ENCODE results near the gene ADPRHL1.

ADPRHL1 gene

GRCh38 chr13:113448885-113449692 is 4.2 kb downstream of the ADPRHL1 start:
- H3K4me3 ChIP-seq (ENCODE audit: low read depth, low read length): peak overlapping the region; percentile 62
- TF ChIP-seq CTCF (IDR thresholded peaks at IDR 0.05; ENCODE audit: control insufficient read depth, extremely low read depth, insufficient read depth): no peak
- peak; percentile 93 for DNase-seq (ENCODE audit: low read depth)

- TF ChIP-seq CTCF (IDR thresholded peaks at IDR 0.05; ENCODE audit: control insufficient read depth, extremely low read depth, insufficient read depth): no peak
- H3K4me3 ChIP-seq (ENCODE audit: low read depth, low read length): peak overlapping the region; percentile 62
- DNase-seq (ENCODE audit: low read depth): peak; percentile 37
Measured at GRCh38 chr13:113448545-113448884, 4.8 kb downstream of the ADPRHL1 start.

- no peak for DNase-seq (ENCODE audit: low read depth)
- no peak for TF ChIP-seq CTCF (IDR thresholded peaks at IDR 0.05; ENCODE audit: control insufficient read depth, extremely low read depth, insufficient read depth)
- no peak overlapping the region; the same call in 1 of the 2 replicates for H3K4me3 ChIP-seq (ENCODE audit: low read depth, low read length)
Measured at GRCh38 chr13:113447596-113447995, 5.7 kb downstream of the ADPRHL1 start.

- no peak for TF ChIP-seq CTCF (IDR thresholded peaks at IDR 0.05; ENCODE audit: control insufficient read depth, extremely low read depth, insufficient read depth)
- H3K4me3 ChIP-seq (ENCODE audit: low read depth, low read length): no peak overlapping the region
- DNase-seq (ENCODE audit: low read depth): no peak
Measured at GRCh38 chr13:113446488-113446854, 6.8 kb downstream of the ADPRHL1 start.

- DNase-seq (ENCODE audit: low read depth): no peak
- no peak for TF ChIP-seq CTCF (IDR thresholded peaks at IDR 0.05; ENCODE audit: control insufficient read depth, extremely low read depth, insufficient read depth)
- H3K4me3 ChIP-seq (ENCODE audit: low read depth, low read length): no peak overlapping the region
Measured at GRCh38 chr13:113445791-113446487, 7.3 kb downstream of the ADPRHL1 start.

- no peak for TF ChIP-seq CTCF (IDR thresholded peaks at IDR 0.05; ENCODE audit: control insufficient read depth, extremely low read depth, insufficient read depth)
- no peak overlapping the region for H3K4me3 ChIP-seq (ENCODE audit: low read depth, low read length)
- no peak for DNase-seq (ENCODE audit: low read depth)
Measured at GRCh38 chr13:113443991-113444390, 9.3 kb downstream of the ADPRHL1 start.

All from LNCaP clone FGC (cell line).